Activated gamma-delta T cell treated with Interleukin-2 at 50 U/mL for 16 hours (primary cell): Measurements from ENCODE around the gene KNG1.
A peak's percentile ranks its signal among the peaks of the same experiment; 100 is the strongest.

ENCODE experiments used
- DNase-seq: peaks from one replicate; pipeline ENCODE4 v3.0.0-alpha.2; 2020

KNG1 gene

DNA sequence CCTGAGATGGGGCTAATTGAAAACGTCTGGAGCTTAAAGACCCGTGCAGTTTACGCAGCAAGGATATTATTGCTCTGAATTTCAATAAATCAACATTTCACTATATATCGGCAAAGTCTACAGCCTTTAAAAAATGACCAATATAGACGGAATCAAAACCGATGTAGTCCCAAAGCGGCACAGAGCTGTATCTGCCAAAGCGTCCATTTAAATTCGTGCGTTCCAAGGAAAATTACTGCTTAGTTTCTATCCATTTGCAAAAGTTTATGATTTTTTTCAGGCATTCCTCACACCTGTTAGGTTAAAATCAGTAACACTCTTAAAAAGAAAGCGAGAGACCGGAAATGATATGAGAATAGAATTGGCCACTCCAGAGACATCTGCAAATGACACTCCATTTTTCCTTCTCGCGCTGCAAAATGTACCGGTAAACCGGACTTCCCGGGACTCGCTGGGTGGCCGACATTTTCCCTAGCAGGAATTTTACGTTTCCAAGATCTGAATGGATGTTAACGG, 65.4 kb downstream of the KNG1 start:
- DNase-seq, result no peak

DNA sequence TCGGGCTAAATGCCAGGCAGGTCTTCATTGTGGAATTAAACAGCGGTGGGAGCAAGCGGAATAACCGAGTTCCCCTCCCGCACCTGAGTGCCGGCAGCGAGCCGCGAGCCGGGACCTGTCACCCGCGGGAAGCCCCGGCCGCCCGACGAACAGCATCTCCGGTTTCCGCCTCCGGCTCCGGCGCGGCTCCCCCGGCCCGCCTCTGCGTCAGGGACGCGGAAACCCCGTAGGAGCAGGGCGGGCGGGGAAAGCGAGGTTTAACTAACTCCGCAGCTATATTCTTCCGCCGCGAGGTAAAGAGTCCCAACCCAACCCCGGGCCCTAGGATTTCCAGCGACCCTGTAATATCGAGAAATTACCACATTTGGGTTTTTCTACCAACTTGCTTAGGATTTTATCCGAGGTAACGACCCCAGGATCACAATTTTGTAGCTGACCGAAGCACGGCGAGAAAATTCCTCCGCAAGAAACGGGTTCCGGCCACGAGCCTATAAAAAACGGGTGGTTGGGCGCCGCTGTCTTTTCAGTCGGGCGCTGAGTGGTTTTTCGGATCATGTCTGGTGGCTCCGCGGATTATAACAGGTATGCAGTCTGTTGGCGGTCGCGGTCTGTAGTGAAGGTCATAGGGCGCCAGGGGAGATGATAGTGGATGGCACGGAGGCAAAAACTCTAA, 66.0 kb downstream of the KNG1 start, which contains the start of gene EIF4A2:
Gene EIF4A2, plus strand, starts transcription at position 520 of the 673 bp plus-strand sequence. Its CDS starts 34 bp downstream, at position 554.
- peak; percentile 86 for DNase-seq

DNA sequence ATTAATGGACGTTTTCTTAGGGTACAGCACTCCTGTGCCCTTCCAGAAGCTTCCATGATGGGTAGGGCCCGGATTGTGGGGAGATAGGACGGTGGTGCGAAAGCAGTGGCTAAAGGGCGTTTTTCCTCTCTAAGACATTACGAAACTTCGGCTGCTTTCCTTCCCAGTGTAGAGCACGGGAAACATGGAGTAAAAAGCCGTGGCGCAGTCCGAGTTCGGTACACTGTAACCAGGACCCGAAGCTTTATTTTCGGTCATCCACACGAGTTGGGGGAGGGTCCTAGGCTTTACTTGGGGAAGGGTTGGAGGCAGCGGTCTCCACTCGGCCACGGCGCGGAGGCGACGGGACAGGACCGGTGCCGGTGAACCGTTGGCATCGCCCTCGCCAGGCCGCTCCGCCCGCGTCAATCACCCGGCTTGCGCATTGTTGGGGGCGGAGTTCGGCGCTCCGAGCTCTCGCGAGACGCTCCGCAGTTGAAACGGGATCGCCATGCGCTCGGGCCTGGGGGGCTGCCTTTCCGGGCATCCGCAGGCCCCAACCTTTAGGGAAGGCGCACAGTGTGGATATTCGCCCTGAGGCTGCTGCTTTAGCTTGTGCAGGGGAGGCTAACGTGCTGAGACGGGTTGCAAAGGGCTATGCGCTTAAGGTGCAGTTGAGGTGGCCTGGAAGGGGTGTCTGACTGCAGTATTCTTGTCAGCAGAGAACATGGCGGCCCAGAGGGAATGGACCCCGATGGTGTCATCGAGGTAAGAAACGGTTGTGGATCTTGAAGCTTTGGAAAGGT, 66.8 kb downstream of the KNG1 start:
- peak; percentile 79 for DNase-seq

- no peak for DNase-seq
Measured at GRCh38 chr3:186784820-186785494, 67.8 kb downstream of the KNG1 start.

DNA sequence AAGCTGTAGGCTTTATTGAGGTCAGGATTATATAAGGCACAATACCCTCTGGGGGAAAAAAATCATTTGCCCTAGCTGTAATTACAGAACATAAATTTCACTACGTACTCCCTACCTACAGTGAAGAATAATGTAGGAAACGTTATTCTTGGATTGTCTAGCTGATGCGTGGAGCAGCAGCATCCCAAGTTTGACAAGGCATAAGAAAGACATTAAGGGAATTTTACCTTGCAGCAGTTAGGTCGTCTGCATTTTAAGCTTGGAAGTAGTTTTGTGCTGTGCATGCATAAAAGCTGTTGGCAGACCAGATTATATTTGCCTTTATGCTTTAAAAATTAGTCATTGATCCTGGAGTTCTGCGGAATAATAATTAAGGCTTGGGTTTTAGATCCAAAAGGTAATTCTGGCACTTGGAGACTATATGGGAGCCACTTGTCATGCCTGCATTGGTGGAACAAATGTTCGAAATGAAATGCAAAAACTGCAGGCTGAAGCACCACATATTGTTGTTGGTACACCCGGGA, 68.4 kb downstream of the KNG1 start:
- DNase-seq, result no peak

GRCh38 chr3:186786922-186787321, 69.8 kb downstream of the KNG1 start:
- DNase-seq, result no peak

DNA sequence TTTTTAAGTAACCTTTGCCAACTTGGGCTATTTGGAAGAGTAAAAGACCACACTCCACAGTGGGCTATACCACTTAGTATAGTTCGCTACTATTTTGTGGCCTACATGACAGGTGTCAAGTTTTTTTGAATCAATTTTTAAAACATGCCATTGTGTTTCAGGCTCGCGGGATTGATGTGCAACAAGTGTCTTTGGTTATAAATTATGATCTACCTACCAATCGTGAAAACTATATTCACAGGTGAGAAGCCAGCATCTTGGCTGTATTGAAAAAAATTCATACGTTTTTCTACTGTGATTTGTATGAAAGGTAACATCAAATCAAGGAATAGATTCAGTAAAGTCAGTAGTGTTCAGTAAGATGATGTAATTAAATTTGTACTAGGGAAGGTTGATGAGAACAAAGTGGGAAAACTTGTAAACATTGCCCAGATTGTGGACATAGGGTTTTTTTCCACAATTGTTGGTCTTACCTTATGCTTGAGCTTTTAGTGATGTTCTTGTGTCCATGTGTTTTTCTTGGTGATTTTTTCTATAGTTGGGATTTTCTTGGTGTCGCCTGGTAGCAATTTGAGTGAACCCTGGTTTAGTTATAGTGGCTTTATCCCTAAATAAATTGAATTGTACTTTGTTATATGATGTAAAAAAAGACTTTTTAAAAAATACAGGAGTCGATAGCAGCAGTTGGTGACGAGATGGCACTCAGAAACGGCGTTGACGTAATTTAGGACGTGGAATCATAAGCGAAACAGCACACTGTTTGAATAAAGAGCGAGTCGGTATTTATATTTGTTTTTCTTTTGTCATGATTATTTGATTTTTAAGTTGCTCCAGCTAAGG, 70.7 kb downstream of the KNG1 start:
- DNase-seq, result no peak

DNA sequence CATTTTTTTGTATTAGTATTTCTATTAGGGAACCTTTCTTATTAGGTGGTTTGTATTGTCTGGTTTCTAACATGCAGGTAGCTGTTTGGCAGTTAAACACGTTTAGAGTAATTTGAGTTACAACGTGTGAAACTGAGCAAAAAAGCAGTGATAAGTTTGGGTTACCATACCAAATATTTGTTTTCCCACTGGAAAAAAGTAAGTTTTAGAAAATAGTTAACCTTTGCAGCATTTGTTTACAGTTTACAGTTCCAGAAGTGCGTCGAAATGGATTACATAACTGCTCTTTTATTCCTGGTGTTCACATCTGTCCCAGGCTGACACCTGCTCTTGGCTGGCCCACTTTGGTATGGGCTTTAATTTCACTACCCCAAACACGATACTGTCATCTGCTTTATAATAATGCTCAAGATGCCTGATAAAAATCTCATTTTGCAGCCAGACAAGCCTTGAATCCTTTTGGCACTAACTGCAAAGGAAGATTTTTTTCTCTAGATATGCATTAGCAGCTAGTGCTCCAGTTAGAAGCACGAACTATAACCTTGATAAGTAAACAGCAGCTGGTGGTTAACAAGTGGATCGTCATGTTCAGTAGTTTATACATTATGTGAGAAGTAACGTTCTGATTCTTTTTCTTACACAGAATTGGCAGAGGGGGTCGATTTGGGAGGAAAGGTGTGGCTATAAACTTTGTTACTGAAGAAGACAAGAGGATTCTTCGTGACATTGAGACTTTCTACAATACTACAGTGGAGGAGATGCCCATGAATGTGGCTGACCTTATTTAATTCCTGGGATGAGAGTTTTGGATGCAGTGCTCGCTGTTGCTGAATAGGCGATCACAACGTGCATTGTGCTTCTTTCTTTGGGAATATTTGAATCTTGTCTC, 71.6 kb downstream of the KNG1 start:
- no peak for DNase-seq

DNA sequence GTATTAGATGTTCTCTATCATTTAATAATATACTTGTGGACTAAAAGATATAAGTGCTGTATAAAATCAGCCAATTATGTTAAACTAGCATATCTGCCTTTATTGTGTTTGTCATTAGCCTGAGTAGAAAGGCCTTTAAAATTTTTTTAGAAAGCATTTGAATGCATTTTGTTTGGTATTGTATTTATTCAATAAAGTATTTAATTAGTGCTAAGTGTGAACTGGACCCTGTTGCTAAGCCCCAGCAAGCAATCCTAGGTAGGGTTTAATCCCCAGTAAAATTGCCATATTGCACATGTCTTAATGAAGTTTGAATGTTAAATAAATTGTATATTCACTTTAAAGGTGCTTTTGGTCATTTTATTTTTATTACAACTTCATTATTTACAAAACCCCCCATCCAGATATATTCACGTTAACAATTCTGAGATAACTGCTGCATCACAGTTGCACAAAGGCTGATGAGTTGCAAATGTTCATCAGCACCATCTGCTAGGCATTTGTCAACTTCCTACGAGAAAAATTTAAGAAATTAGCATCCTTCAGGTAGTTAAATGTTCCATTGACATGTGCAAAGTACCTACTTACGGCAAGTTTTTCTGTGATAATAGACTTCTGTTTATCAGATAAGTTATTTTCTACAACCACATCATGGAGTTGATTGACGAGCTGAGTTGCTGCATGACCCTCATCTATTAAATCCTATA, 72.5 kb downstream of the KNG1 start:
- no peak for DNase-seq

DNA sequence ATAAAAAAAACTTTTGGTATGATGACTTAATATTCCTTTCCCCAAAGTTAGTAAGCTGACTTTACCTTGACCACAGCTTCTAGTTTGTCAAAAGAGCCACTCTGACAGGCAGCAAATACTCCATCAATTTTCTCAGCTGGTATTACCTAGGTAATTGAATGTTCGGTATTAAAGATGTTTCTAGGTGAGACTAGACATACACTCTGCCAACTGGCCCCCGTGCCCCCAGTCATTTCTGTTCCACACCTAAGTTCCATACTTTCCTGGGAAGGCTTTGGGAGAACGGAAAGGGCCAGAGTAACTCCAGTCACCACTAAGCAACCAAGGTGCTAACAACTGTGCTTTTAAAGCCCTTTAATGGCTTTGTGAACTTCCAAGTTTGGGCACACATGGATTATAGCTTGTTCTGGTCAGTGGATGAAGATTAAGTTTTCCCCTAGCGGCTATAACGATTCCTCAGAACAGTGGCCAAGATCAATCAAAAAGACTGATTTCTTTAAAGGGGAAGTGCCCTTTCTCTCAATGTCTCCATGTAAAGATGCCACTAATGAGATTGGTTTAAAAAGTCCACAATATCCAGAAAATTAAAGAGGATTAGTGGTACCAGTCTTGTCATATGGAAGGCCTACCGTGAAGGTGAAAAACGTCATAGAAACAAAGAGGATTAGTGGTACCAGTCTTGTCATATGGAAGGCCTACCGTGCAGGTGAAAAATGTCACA, 73.3 kb downstream of the KNG1 start:
- no peak for DNase-seq
